ENCODE data around the gene ESCO1.

- TF ChIP-seq CTCF (IDR thresholded peaks at IDR 0.05) = no peak
- no peak for TF ChIP-seq POLR2A (IDR thresholded peaks at IDR 0.05)
These were observed 92.4 kb downstream of the ESCO1 start for GRCh38 chr18:21507913-21508701.

All from adrenal gland (tissue), 5 donors.